Fibroblast of lung (primary cell): ENCODE data around the gene YIF1A. TPM values are rescaled to one million over a fixed set of nuclear protein-coding genes. Genes with fewer than 3 reads are reported as not detected.

Experiments used
- DNase-seq, 2 donors: peaks; one replicate each; pipeline versions ENCODE4 v3.0.0 to v3.0.0-alpha.2; 2010; ENCODE audit warnings: low read depth in 2 of 2
- H2AFZ ChIP-seq: 2 replicates; pipeline ENCODE4 v1.5.1; 2012; ENCODE audit warnings: low read length, control low read depth, inconsistent platforms
- H3K27ac ChIP-seq: 2 replicates; pipeline ENCODE4 v1.5.1; 2011; ENCODE audit warnings: low read length, control low read depth; ENCODE audit not compliant: insufficient read depth
- H3K27me3 ChIP-seq: 2 replicates; pipeline ENCODE4 v1.5.1; 2011; ENCODE audit warnings: mild to moderate bottlenecking, low read length; ENCODE audit not compliant: control insufficient read depth, insufficient read depth
- H3K36me3 ChIP-seq: 2 replicates; pipeline ENCODE4 v1.5.1; 2011; ENCODE audit warnings: low read length; ENCODE audit not compliant: control insufficient read depth, insufficient read depth
- H3K4me1 ChIP-seq: 2 replicates; pipeline ENCODE4 v1.5.1; 2011; ENCODE audit warnings: low read length; ENCODE audit not compliant: control insufficient read depth, insufficient read depth; ENCODE audit errors: extremely low read depth
- H3K4me2 ChIP-seq: 2 replicates; pipeline ENCODE4 v1.5.1; 2011; ENCODE audit warnings: low read length, control low read depth; ENCODE audit not compliant: insufficient read depth; ENCODE audit errors: extremely low read depth
- H3K4me3 ChIP-seq, 4 experiments: fragments of 200-600 bp in 1 of 4; sonication (generic) in 1 of 4; replicated peaks in 1 of 4; 2 replicates each; pipeline ENCODE4 v1.5.1; 2011 to 2016; ENCODE audit warnings: low read length in 4 of 4, low read depth in 3 of 4, mild to moderate bottlenecking in 3 of 4, control low read depth in 2 of 4, inconsistent platforms in 1 of 4, mixed read lengths in 1 of 4; ENCODE audit not compliant: insufficient read depth in 1 of 4; ENCODE audit errors: control extremely low read depth in 1 of 4
- H3K79me2 ChIP-seq: 2 replicates; pipeline ENCODE4 v1.5.1; 2012; ENCODE audit warnings: mild to moderate bottlenecking, low read length, inconsistent platforms; ENCODE audit not compliant: control insufficient read depth, insufficient read depth
- H3K9ac ChIP-seq: 2 replicates; pipeline ENCODE4 v1.5.1; 2011; ENCODE audit warnings: mild to moderate bottlenecking, low read length, control low read depth; ENCODE audit not compliant: insufficient read depth
- H3K9me3 ChIP-seq: 2 replicates; pipeline ENCODE4 v1.5.1; 2012; ENCODE audit warnings: low read depth, low read length; ENCODE audit not compliant: control insufficient read depth, insufficient read depth
- H4K20me1 ChIP-seq: 2 replicates; pipeline ENCODE4 v1.5.1; 2011; ENCODE audit warnings: low read length; ENCODE audit not compliant: control insufficient read depth, insufficient read depth; ENCODE audit errors: extremely low read depth
- CTCF ChIP-seq, 2 donors: IDR thresholded peaks in 1 of 2; conservative IDR thresholded peaks in 1 of 2; 1 replicate in 1 of 2; 2 replicates in 1 of 2; pipeline ENCODE4 v1.5.1; 2011 to 2012; ENCODE audit warnings: low read length in 2 of 2, control low read depth in 1 of 2, inconsistent platforms in 1 of 2, low read depth in 1 of 2, mild to moderate bottlenecking in 1 of 2
- EZH2 ChIP-seq: IDR thresholded peaks from 2 replicates; pipeline ENCODE4 v1.5.1; 2012; ENCODE audit warnings: low read length, control low read depth, mild to moderate bottlenecking; ENCODE audit errors: missing control alignments
- polyA plus RNA-seq, 2 donors: library from polyadenylated mRNA; depleted of rRNA in 1 of 2; stranded (reverse) in 1 of 2; unstranded in 1 of 2; fragments of >200 nt; gene quantifications; 2 replicates each; pipeline ENCODE4 v1.2.1, GENCODE V29; 2011 to 2012; ENCODE audit warnings: missing spikeins in 1 of 2
- total RNA-seq: library from RNA; depleted of rRNA; stranded (reverse); fragments of >200 nt; gene quantifications from 2 replicates; pipeline ENCODE4 v1.2.1, GENCODE V29; 2014

YIF1A gene
- total and polyA plus RNA-seq, 2 donors (not counting 1 experiment from before 2014, with no cell fraction given): 160 to 167 TPM

GRCh38 chr11:66310324-66310723, 21.4 kb upstream of the YIF1A start:
- Histone ChIP-seq H3K27me3 (no peaks in the 10 kb centered on the region), H3K4me3 (no peak overlapping the region)
- DNase-seq: no peak

GRCh38 chr11:66309475-66309874, 20.5 kb upstream of the YIF1A start:
- H3K27me3 ChIP-seq: peaks cover 6% of the 10 kb centered on the region
- no peak overlapping the region for H3K4me2 ChIP-seq
- no peak for DNase-seq
- H3K9ac ChIP-seq: no peak overlapping the region
- TF ChIP-seq CTCF (conservative IDR thresholded peaks at IDR 0.05 in 1 of 2, IDR thresholded peaks at IDR 0.05 in 1 of 2; ENCODE audit: low read depth in 1 of 2, low read length in 2 of 2): no peak
- TF ChIP-seq EZH2: no peak
- H3K4me1 ChIP-seq: no peaks in the 10 kb centered on the region
- peaks cover under 1% of the 10 kb centered on the region for H3K36me3 ChIP-seq
- no peak overlapping the region for H3K4me3 ChIP-seq
- no peaks in the 10 kb centered on the region for H4K20me1 ChIP-seq
- H3K9me3 ChIP-seq: no peaks in the 10 kb centered on the region
- no peak overlapping the region for H2AFZ ChIP-seq
- H3K27ac ChIP-seq: no peak overlapping the region
- peaks cover 9% of the 10 kb centered on the region for H3K79me2 ChIP-seq

More at GRCh38 chr11:66310324-66310723, 21.4 kb upstream of the YIF1A start:
- no peaks in the 10 kb centered on the region for H4K20me1 ChIP-seq
- H3K36me3 ChIP-seq: peaks cover 4% of the 10 kb centered on the region
- no peak overlapping the region for H3K4me2 ChIP-seq
- no peak overlapping the region for H3K27ac ChIP-seq
- H3K4me1 ChIP-seq: no peaks in the 10 kb centered on the region
- TF ChIP-seq EZH2 (no peak), CTCF (conservative IDR thresholded peaks at IDR 0.05 in 1 of 2, IDR thresholded peaks at IDR 0.05 in 1 of 2; ENCODE audit: low read depth in 1 of 2, low read length in 2 of 2) (no peak)
- no peaks in the 10 kb centered on the region for H3K9me3 ChIP-seq
- no peak overlapping the region for H2AFZ ChIP-seq
- H3K9ac ChIP-seq: no peak overlapping the region
- H3K79me2 ChIP-seq: peaks cover 18% of the 10 kb centered on the region

GRCh38 chr11:66302656-66303055, 13.7 kb upstream of the YIF1A start:
- Histone ChIP-seq H3K4me1 (no peaks in the 10 kb centered on the region), H3K9me3 (no peaks in the 10 kb centered on the region), H3K27ac (no peak overlapping the region), H3K9ac (no peak overlapping the region), H4K20me1 (no peaks in the 10 kb centered on the region), H3K36me3 (no peaks in the 10 kb centered on the region), H3K79me2 (no peaks in the 10 kb centered on the region), H3K4me3 (no peak overlapping the region), H3K27me3 (peaks cover 11% of the 10 kb centered on the region), H3K4me2 (no peak overlapping the region), H2AFZ (no peak overlapping the region)
- DNase-seq: no peak
- TF ChIP-seq EZH2: no peak
- no peak for TF ChIP-seq CTCF (conservative IDR thresholded peaks at IDR 0.05 in 1 of 2, IDR thresholded peaks at IDR 0.05 in 1 of 2; ENCODE audit: low read depth in 1 of 2, low read length in 2 of 2)
